GM23338 (cell line): ENCODE results near the gene ZNF800. TPM values are rescaled to one million over a fixed set of nuclear protein-coding genes. Genes with fewer than 3 reads are reported as not detected.

Experiments
- ATAC-seq: fragments of 200-7000 bp; cut with Tn5 transposase; 3 replicates; pipeline ENCODE4 v1.9.1; 2020
- DNase-seq: peaks from one replicate; pipeline ENCODE4 v3.0.0-alpha.2; 2015; ENCODE audit warnings: low spot score
- H2AFZ ChIP-seq: fragments of 200-600 bp; sonication (generic); 2 replicates; pipeline ENCODE4 v1.8.0; 2016; ENCODE audit warnings: antibody characterized with exemption, mild to moderate bottlenecking, moderate library complexity
- H3F3A ChIP-seq: fragments of 200-600 bp; sonication (generic); replicated peaks from 2 replicates; pipeline ENCODE4 v1.8.0; 2017; ENCODE audit warnings: antibody characterized with exemption, mixed run types, low read depth
- H3K27ac ChIP-seq: fragments of 200-600 bp; sonication (generic); 2 replicates; pipeline ENCODE4 v1.6.1; 2016; ENCODE audit warnings: low read depth
- H3K27me3 ChIP-seq: fragments of 200-600 bp; sonication (generic); 2 replicates; pipeline ENCODE4 v1.8.0; 2016; ENCODE audit warnings: mild to moderate bottlenecking, mixed run types, moderate library complexity; ENCODE audit not compliant: insufficient read depth
- H3K36me3 ChIP-seq: fragments of 200-600 bp; sonication (generic); 2 replicates; pipeline ENCODE4 v1.8.0; 2016; ENCODE audit warnings: mild to moderate bottlenecking; ENCODE audit not compliant: insufficient read depth
- H3K4me1 ChIP-seq: fragments of 200-600 bp; sonication (generic); 2 replicates; pipeline ENCODE4 v1.8.0; 2016; ENCODE audit warnings: mild to moderate bottlenecking, moderate library complexity; ENCODE audit not compliant: insufficient read depth
- H3K4me2 ChIP-seq: fragments of 200-600 bp; sonication (generic); 2 replicates; pipeline ENCODE4 v1.7.1; 2017; ENCODE audit warnings: mixed run types
- H3K4me3 ChIP-seq: fragments of 200-600 bp; sonication (generic); 2 replicates; pipeline ENCODE4 v1.6.1; 2016; ENCODE audit warnings: mixed run types
- H3K79me2 ChIP-seq: fragments of 200-600 bp; sonication (generic); replicated peaks from 2 replicates; pipeline ENCODE4 v1.8.0; 2017; ENCODE audit warnings: mild to moderate bottlenecking; ENCODE audit not compliant: insufficient read depth
- H3K9me2 ChIP-seq: fragments of 200-600 bp; sonication (generic); 2 replicates; pipeline ENCODE4 v1.8.0; 2017; ENCODE audit not compliant: insufficient read depth
- H4K20me1 ChIP-seq: fragments of 200-600 bp; sonication (generic); replicated peaks from 2 replicates; pipeline ENCODE4 v1.8.0; 2017; ENCODE audit warnings: mild to moderate bottlenecking; ENCODE audit not compliant: insufficient read depth
- H3K27ac Mint-ChIP-seq: 2 replicates; pipeline ENCODE4 v1.8.0; 2020; ENCODE audit warnings: inconsistent platforms, mild to moderate bottlenecking, moderate library complexity, mixed read lengths
- H3K27me3 Mint-ChIP-seq: 3 replicates; pipeline ENCODE4 v1.8.0; 2022; ENCODE audit warnings: low read depth, mild to moderate bottlenecking, moderate library complexity, mixed read lengths, inconsistent platforms; ENCODE audit not compliant: insufficient read depth, poor library complexity
- H3K36me3 Mint-ChIP-seq: 3 replicates; pipeline ENCODE4 v1.8.0; 2021; ENCODE audit warnings: low read depth, mild to moderate bottlenecking, inconsistent platforms, moderate library complexity, mixed read lengths
- H3K4me1 Mint-ChIP-seq: 3 replicates; pipeline ENCODE4 v1.8.0; 2020; ENCODE audit warnings: mild to moderate bottlenecking, inconsistent platforms, mixed read lengths
- H3K4me3 Mint-ChIP-seq: 3 replicates; pipeline ENCODE4 v1.8.0; 2021; ENCODE audit warnings: moderate library complexity, mild to moderate bottlenecking, inconsistent platforms, mixed read lengths
- H3K9me3 Mint-ChIP-seq: 3 replicates; pipeline ENCODE4 v1.8.0; 2020; ENCODE audit warnings: moderate library complexity, mild to moderate bottlenecking, inconsistent platforms, mixed read lengths
- EZH2 ChIP-seq: fragments of 200-600 bp; sonication (generic); IDR thresholded peaks from one replicate; pipeline ENCODE4 v1.8.0; 2017; ENCODE audit warnings: antibody characterized with exemption, mild to moderate bottlenecking, low read depth; ENCODE audit not compliant: unreplicated experiment
- JUNB ChIP-seq: IDR thresholded peaks from one replicate; pipeline ENCODE4 v1.6.1; 2016; ENCODE audit warnings: antibody characterized with exemption; ENCODE audit not compliant: unreplicated experiment
- NANOG ChIP-seq: IDR thresholded peaks from 2 replicates; pipeline ENCODE4 v1.6.1; 2016; ENCODE audit warnings: antibody characterized with exemption, borderline replicate concordance
- POLR2AphosphoS5 ChIP-seq: IDR thresholded peaks from 2 replicates; pipeline ENCODE4 v1.6.1; 2016; ENCODE audit warnings: antibody characterized with exemption, low read depth
- STAT1 ChIP-seq: IDR thresholded peaks from one replicate; pipeline ENCODE4 v1.6.1; 2016; ENCODE audit warnings: antibody characterized with exemption; ENCODE audit not compliant: unreplicated experiment
- ZNF114 ChIP-seq: fragments of 250-450 bp; sonication (Bioruptor Pico); IDR thresholded peaks from 2 replicates; pipeline ENCODE4 v1.5.0; 2020; ENCODE audit warnings: mild to moderate bottlenecking, moderate library complexity
- polyA plus RNA-seq: library from polyadenylated mRNA; unstranded; fragments of >200 nt; fragmentation: Nextera tagmentation; extraction: Ambion mirVana; gene quantifications from 2 replicates; pipeline ENCODE4 v1.2.1, GENCODE V29; 2016
- total RNA-seq: library from RNA; depleted of rRNA; stranded (reverse); fragments of >200 nt; shearing (Covaris generic); gene quantifications from 2 replicates; pipeline ENCODE4 v1.2.3, GENCODE V29; 2014
- TF ChIP-seq, protein P1 (sequence below): fragments of 250-450 bp; sonication (Bioruptor Pico); IDR thresholded peaks from 2 replicates; pipeline ENCODE4 v1.5.0; 2020; ENCODE audit warnings: mild to moderate bottlenecking, moderate library complexity
- TF ChIP-seq, protein P2 (sequence below): IDR thresholded peaks from one replicate; pipeline ENCODE4 v1.6.1; 2018; ENCODE audit warnings: antibody characterized with exemption; ENCODE audit not compliant: unreplicated experiment
- TF ChIP-seq, protein P3 (sequence below), 2 experiments: fragments of 200-600 bp in 1 of 2; sonication (generic) in 1 of 2; conservative IDR thresholded peaks; 2 replicates each; pipeline versions ENCODE4 v1.5.1 to v1.6.1; 2016 to 2017; ENCODE audit warnings: antibody characterized with exemption in 2 of 2, low read depth in 2 of 2, mild to moderate bottlenecking in 2 of 2, moderate library complexity in 1 of 2
- TF ChIP-seq, protein P4 (sequence below): IDR thresholded peaks from 2 replicates; pipeline ENCODE4 v1.6.1; 2016; ENCODE audit warnings: antibody characterized with exemption

Gene ZNF800
- total and polyA plus RNA-seq, 2 experiments from 2014 or later, result 5.4 to 8.3 TPM

DNA sequence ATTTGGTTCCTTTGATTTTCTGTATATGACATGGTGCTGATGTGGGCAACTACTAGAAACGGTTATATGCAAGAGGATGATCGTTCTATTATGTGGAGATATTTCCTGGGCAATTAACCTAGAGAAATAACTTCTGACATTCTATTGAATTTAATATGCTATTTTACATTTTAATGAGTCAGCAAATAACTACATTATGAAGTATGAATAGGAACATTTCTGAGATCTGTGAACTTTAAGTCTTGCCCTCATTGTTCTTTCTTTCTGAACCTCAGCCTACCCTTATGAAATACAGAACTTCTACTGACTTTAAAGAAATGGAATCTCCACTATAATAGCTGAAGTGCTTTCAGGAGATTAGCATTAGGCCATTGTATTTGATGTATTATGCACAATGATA lies 59.6 kb downstream of the ZNF800 start:
- DNase-seq (no peak), ATAC-seq (no peak)
- no peaks in the 10 kb centered on the region for H3K36me3 Mint-ChIP-seq
- Histone ChIP-seq H3F3A (no peaks in the 10 kb centered on the region), H3K4me2 (no peak overlapping the region), H2AFZ (no peak overlapping the region), H3K9me2 (no peaks in the 10 kb centered on the region), H3K27ac (no peak overlapping the region), H3K36me3 (no peaks in the 10 kb centered on the region), H3K4me1 (no peaks in the 10 kb centered on the region), H3K79me2 (no peaks in the 10 kb centered on the region), H4K20me1 (no peaks in the 10 kb centered on the region), H3K4me3 (no peak overlapping the region), H3K27me3 (peaks cover 3% of the 10 kb centered on the region; the same call in 1 of the 2 replicates)
- no peak for TF ChIP-seq POLR2AphosphoS5
- TF ChIP-seq JUNB, result no peak
- TF ChIP-seq, protein P1, sequence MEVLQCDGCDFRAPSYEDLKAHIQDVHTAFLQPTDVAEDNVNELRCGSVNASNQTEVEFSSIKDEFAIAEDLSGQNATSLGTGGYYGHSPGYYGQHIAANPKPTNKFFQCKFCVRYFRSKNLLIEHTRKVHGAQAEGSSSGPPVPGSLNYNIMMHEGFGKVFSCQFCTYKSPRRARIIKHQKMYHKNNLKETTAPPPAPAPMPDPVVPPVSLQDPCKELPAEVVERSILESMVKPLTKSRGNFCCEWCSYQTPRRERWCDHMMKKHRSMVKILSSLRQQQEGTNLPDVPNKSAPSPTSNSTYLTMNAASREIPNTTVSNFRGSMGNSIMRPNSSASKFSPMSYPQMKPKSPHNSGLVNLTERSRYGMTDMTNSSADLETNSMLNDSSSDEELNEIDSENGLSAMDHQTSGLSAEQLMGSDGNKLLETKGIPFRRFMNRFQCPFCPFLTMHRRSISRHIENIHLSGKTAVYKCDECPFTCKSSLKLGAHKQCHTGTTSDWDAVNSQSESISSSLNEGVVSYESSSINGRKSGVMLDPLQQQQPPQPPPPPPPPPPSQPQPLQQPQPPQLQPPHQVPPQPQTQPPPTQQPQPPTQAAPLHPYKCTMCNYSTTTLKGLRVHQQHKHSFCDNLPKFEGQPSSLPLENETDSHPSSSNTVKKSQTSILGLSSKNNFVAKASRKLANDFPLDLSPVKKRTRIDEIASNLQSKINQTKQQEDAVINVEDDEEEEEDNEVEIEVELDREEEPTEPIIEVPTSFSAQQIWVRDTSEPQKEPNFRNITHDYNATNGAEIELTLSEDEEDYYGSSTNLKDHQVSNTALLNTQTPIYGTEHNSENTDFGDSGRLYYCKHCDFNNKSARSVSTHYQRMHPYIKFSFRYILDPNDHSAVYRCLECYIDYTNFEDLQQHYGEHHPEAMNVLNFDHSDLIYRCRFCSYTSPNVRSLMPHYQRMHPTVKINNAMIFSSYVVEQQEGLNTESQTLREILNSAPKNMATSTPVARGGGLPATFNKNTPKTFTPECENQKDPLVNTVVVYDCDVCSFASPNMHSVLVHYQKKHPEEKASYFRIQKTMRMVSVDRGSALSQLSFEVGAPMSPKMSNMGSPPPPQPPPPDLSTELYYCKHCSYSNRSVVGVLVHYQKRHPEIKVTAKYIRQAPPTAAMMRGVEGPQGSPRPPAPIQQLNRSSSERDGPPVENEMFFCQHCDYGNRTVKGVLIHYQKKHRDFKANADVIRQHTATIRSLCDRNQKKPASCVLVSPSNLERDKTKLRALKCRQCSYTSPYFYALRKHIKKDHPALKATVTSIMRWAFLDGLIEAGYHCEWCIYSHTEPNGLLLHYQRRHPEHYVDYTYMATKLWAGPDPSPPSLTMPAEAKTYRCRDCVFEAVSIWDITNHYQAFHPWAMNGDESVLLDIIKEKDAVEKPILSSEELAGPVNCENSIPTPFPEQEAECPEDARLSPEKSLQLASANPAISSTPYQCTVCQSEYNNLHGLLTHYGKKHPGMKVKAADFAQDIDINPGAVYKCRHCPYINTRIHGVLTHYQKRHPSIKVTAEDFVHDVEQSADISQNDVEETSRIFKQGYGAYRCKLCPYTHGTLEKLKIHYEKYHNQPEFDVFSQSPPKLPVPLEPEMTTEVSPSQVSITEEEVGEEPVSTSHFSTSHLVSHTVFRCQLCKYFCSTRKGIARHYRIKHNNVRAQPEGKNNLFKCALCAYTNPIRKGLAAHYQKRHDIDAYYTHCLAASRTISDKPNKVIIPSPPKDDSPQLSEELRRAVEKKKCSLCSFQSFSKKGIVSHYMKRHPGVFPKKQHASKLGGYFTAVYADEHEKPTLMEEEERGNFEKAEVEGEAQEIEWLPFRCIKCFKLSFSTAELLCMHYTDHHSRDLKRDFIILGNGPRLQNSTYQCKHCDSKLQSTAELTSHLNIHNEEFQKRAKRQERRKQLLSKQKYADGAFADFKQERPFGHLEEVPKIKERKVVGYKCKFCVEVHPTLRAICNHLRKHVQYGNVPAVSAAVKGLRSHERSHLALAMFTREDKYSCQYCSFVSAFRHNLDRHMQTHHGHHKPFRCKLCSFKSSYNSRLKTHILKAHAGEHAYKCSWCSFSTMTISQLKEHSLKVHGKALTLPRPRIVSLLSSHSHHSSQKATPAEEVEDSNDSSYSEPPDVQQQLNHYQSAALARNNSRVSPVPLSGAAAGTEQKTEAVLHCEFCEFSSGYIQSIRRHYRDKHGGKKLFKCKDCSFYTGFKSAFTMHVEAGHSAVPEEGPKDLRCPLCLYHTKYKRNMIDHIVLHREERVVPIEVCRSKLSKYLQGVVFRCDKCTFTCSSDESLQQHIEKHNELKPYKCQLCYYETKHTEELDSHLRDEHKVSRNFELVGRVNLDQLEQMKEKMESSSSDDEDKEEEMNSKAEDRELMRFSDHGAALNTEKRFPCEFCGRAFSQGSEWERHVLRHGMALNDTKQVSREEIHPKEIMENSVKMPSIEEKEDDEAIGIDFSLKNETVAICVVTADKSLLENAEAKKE (CRISPR knock-in tag), result no peak
- TF ChIP-seq STAT1, result no peak
- no peak for TF ChIP-seq NANOG
- TF ChIP-seq, protein P2, sequence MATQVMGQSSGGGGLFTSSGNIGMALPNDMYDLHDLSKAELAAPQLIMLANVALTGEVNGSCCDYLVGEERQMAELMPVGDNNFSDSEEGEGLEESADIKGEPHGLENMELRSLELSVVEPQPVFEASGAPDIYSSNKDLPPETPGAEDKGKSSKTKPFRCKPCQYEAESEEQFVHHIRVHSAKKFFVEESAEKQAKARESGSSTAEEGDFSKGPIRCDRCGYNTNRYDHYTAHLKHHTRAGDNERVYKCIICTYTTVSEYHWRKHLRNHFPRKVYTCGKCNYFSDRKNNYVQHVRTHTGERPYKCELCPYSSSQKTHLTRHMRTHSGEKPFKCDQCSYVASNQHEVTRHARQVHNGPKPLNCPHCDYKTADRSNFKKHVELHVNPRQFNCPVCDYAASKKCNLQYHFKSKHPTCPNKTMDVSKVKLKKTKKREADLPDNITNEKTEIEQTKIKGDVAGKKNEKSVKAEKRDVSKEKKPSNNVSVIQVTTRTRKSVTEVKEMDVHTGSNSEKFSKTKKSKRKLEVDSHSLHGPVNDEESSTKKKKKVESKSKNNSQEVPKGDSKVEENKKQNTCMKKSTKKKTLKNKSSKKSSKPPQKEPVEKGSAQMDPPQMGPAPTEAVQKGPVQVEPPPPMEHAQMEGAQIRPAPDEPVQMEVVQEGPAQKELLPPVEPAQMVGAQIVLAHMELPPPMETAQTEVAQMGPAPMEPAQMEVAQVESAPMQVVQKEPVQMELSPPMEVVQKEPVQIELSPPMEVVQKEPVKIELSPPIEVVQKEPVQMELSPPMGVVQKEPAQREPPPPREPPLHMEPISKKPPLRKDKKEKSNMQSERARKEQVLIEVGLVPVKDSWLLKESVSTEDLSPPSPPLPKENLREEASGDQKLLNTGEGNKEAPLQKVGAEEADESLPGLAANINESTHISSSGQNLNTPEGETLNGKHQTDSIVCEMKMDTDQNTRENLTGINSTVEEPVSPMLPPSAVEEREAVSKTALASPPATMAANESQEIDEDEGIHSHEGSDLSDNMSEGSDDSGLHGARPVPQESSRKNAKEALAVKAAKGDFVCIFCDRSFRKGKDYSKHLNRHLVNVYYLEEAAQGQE, result no peak
- TF ChIP-seq, protein P3, sequence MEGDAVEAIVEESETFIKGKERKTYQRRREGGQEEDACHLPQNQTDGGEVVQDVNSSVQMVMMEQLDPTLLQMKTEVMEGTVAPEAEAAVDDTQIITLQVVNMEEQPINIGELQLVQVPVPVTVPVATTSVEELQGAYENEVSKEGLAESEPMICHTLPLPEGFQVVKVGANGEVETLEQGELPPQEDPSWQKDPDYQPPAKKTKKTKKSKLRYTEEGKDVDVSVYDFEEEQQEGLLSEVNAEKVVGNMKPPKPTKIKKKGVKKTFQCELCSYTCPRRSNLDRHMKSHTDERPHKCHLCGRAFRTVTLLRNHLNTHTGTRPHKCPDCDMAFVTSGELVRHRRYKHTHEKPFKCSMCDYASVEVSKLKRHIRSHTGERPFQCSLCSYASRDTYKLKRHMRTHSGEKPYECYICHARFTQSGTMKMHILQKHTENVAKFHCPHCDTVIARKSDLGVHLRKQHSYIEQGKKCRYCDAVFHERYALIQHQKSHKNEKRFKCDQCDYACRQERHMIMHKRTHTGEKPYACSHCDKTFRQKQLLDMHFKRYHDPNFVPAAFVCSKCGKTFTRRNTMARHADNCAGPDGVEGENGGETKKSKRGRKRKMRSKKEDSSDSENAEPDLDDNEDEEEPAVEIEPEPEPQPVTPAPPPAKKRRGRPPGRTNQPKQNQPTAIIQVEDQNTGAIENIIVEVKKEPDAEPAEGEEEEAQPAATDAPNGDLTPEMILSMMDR (conservative IDR thresholded peaks at IDR 0.05; ENCODE audit: low read depth in 2 of 2), result no peak
- no peak for TF ChIP-seq EZH2
- TF ChIP-seq, protein P4, sequence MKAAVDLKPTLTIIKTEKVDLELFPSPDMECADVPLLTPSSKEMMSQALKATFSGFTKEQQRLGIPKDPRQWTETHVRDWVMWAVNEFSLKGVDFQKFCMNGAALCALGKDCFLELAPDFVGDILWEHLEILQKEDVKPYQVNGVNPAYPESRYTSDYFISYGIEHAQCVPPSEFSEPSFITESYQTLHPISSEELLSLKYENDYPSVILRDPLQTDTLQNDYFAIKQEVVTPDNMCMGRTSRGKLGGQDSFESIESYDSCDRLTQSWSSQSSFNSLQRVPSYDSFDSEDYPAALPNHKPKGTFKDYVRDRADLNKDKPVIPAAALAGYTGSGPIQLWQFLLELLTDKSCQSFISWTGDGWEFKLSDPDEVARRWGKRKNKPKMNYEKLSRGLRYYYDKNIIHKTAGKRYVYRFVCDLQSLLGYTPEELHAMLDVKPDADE, result no peak
- no peak for TF ChIP-seq ZNF114 (CRISPR knock-in tag)
- H3K27ac Mint-ChIP-seq, result no peak overlapping the region
- H3K9me3 Mint-ChIP-seq, result no peaks in the 10 kb centered on the region
- no peaks in the 10 kb centered on the region for H3K27me3 Mint-ChIP-seq
- no peak overlapping the region for H3K4me3 Mint-ChIP-seq
- no peaks in the 10 kb centered on the region for H3K4me1 Mint-ChIP-seq
